Fibroblast of pulmonary artery (primary cell): ENCODE data around the gene BEST3.
A peak's percentile ranks its signal among the peaks of the same experiment; 100 is the strongest.

ENCODE experiments used
- DNase-seq: peaks from one replicate; pipeline ENCODE4 v3.0.0-alpha.2; 2010; ENCODE audit warnings: low read depth
- H3K4me3 ChIP-seq: replicated peaks from 2 replicates; pipeline ENCODE4 v1.5.1; 2011; ENCODE audit warnings: low read depth, mild to moderate bottlenecking, control low read depth, low read length, moderate library complexity
- TF ChIP-seq, protein P1 (sequence below): IDR thresholded peaks from 2 replicates; pipeline ENCODE4 v1.5.1; 2011; ENCODE audit warnings: mild to moderate bottlenecking, control low read depth, low read length, inconsistent platforms; ENCODE audit errors: missing control alignments

BEST3 gene

DNA sequence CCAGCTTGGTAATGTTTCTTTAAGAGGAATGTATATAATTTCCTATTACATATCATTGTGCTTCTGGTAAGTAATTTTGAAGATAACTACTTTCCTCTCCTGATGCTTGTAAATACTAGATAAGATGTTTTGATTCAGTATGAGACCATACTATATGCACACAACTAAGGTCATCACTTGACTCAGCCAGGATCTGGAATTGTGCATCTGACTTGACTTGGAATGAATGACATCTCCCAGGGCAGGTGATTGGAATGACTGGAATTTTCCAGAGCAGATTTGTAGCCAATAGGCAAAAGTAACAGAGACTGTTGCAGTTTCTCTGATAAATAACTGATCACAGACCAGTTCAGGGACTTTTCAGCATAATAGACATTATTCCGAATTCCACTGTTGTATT, 11.1 kb downstream of the BEST3 start:
- DNase-seq, result peak; percentile 21
- no peak overlapping the region for H3K4me3 ChIP-seq
- TF ChIP-seq, protein P1, sequence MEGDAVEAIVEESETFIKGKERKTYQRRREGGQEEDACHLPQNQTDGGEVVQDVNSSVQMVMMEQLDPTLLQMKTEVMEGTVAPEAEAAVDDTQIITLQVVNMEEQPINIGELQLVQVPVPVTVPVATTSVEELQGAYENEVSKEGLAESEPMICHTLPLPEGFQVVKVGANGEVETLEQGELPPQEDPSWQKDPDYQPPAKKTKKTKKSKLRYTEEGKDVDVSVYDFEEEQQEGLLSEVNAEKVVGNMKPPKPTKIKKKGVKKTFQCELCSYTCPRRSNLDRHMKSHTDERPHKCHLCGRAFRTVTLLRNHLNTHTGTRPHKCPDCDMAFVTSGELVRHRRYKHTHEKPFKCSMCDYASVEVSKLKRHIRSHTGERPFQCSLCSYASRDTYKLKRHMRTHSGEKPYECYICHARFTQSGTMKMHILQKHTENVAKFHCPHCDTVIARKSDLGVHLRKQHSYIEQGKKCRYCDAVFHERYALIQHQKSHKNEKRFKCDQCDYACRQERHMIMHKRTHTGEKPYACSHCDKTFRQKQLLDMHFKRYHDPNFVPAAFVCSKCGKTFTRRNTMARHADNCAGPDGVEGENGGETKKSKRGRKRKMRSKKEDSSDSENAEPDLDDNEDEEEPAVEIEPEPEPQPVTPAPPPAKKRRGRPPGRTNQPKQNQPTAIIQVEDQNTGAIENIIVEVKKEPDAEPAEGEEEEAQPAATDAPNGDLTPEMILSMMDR, result no peak

DNA sequence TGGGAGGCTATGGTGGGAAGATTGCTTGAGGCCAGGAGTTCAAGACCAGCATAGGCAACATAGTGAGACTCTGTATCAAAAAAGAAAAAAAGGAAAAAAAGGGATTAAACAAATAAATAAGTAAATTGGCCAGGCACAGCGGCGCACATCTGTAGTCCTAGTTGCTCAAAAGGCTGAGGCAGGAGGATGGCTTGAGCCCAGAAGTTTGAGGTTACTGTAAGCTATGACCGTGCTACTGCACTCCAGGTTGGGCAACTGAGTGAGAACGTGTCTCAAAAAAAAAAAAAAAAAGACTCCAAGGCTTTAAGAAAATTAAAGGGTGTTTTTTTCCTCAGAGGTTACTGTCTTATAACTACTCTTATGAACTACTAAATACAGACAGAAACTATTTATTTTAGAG, 11.7 kb downstream of the BEST3 start:
- no peak overlapping the region for H3K4me3 ChIP-seq
- peak; percentile 14 for DNase-seq
- TF ChIP-seq, protein P1, result no peak

DNA sequence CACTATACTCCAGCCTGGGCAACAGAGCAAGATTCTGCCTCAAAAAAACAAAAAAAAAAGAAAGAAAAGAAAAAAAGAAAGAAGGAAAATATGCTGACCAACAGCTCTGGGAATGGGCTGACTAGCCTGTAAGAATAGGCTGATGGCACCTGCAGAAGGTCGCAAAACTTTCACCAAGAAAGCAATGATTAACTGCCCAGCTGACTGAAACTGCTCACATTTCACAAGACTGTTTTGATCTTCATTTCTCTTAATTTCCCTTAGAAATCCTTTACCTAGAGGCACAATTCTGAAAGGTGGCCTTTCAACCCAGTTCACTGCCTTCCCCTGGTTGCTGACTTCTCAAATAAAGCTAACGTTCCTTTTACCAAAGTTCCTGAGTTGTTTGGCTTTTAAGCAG, 12.4 kb downstream of the BEST3 start:
- TF ChIP-seq, protein P1, result no peak
- no peak overlapping the region for H3K4me3 ChIP-seq
- no peak for DNase-seq

DNA sequence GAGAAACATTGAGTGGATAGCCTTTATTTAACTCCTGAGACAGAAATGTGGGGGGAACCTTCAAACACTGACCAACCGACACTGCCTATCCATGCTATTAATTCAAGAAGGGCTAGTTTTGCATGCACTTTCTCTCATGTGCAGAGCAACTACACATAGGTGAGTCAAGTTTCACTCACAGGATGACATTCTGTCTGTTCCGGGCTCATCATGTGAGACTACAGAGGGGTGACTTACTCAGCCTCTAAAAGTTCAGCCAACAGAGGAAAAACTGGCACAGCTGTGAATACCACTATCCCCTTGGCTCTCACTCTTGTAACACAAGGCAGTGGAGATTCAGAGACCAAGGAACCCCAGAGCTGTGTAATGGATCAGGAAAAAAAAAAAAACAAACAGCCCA, 13.3 kb downstream of the BEST3 start:
- TF ChIP-seq, protein P1, result no peak
- DNase-seq, result peak; percentile 16
- no peak overlapping the region for H3K4me3 ChIP-seq

DNA sequence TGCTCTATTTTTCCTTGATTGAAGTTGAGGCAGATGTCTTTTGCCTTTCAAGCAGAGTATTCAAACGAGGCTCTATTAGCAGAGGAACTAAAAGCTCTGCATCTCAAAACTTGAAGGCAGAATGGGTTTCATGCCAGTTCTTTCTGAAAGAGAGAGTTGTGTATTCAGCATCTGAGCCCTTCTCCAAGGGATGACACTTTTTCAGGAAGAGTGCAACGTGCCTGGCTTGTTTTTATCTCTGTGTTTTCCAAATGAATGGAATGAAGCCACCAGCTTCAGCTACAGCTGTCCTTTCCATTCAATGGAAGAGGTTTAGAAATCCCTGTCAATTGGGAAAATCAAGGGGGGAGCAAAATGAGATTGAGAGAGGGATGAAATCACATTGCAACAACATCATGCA, 14.6 kb downstream of the BEST3 start:
- H3K4me3 ChIP-seq, result no peak overlapping the region
- DNase-seq, result no peak
- TF ChIP-seq, protein P1, result no peak

DNA sequence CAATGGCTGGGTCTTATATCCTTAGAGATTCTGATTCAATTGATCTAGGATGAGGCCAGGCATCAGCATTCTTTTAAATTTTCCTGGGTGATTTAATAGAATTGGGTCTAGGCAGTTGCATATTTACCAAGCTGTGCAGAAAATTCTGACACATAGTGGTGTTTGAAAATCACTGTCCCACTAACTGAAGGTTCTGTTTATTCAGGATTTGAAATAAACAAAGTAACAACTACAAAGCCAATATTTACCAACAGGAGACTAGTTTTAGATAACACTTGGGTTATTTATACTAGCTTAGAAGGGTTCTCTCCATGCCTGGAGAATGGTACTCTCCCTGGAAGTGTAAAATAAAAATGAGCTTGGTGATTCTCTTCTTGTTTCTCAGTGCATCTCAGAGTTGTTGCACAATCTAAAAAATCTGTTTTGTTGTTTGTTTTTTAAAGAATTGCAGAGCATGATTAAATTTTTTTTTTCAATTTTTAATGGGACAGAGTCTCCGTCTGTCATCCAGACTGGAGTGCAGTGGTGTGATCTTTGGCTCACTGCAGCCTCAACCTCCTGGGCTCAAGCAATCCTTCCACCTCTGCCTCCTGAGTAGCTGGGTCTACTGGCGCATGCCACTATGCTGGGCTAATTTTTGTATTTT, 16.9 kb downstream of the BEST3 start:
- no peak for DNase-seq
- TF ChIP-seq, protein P1, result no peak
- no peak overlapping the region for H3K4me3 ChIP-seq

DNA sequence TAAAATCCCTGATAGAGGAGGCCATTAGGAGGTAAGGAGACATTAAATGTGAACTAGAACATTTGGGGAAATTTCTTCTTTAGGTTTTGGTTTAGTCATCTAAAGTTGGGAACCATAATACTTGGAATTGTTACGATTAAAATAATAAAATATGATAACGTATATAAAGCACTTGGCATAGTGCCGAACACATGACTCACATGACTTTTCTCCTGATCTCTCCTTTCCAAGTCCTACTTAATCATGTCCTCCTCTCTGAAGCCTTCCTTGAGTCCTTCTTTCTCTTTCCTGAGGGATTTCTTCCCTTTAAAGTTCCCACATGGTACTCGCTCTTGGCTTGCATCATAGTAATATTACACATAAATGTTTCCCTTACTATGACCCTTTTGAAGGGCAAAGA, 20.0 kb downstream of the BEST3 start:
- TF ChIP-seq, protein P1, result no peak
- no peak overlapping the region for H3K4me3 ChIP-seq
- DNase-seq, result peak; percentile 37
